HEK293 (cell line): Measurements from ENCODE around the gene ERCC5.

Experiments used
- CTCF ChIA-PET: fragments of 350-600 bp; formaldehyde crosslinking; extraction: SDS; loops from one replicate; lab custom pipeline; 2021; ENCODE audit warnings: antibody characterized with exemption; lab: Yijun Ruan, JAX
- POLR2A ChIA-PET: fragments of 300-600 bp; formaldehyde crosslinking; extraction: SDS; loops from one replicate; lab custom pipeline; 2020; ENCODE audit warnings: antibody characterized with exemption, inconsistent platforms; lab: Yijun Ruan, JAX
- H3K27ac ChIP-seq: fragments of 200-500 bp; sonication (Bioruptor generic); 2 replicates; pipeline ENCODE4 v1.5.1; 2014; ENCODE audit warnings: low read depth, low read length, control low read depth, inconsistent platforms; ENCODE audit errors: extremely low read depth
- H3K36me3 ChIP-seq, 2 experiments: fragments of 200-500 bp in 1 of 2; sonication (Bioruptor generic) in 1 of 2; 1 replicate in 1 of 2; 2 replicates in 1 of 2; pipeline ENCODE4 v1.5.1; 2014 to 2017; ENCODE audit warnings: inconsistent platforms in 2 of 2, low read length in 2 of 2; ENCODE audit not compliant: control insufficient read depth in 2 of 2, insufficient read depth in 1 of 2
- H3K4me1 ChIP-seq: fragments of 200-500 bp; sonication (Bioruptor generic); 2 replicates; pipeline ENCODE4 v1.5.1; 2014; ENCODE audit warnings: mild to moderate bottlenecking, low read length, inconsistent platforms; ENCODE audit not compliant: control insufficient read depth, insufficient read depth
- H3K4me3 ChIP-seq: 2 replicates; pipeline ENCODE4 v1.5.1; 2011; ENCODE audit warnings: low read depth, mild to moderate bottlenecking, control low read depth, low read length, moderate library complexity
- H3K9me3 ChIP-seq: fragments of 200-500 bp; sonication (Bioruptor generic); 2 replicates; pipeline ENCODE4 v1.5.1; 2014; ENCODE audit warnings: low read depth, low read length, inconsistent platforms; ENCODE audit not compliant: control insufficient read depth, insufficient read depth
- PRDM1 ChIP-seq: fragments of 450-650 bp; formaldehyde crosslinking; IDR thresholded peaks from 2 replicates; pipeline ENCODE4; 2016; ENCODE audit warnings: missing biosample characterization, missing genetic modification characterization
- RBAK ChIP-seq: fragments of 450-650 bp; formaldehyde crosslinking; IDR thresholded peaks from 2 replicates; pipeline ENCODE4 v1.5.1; 2016; ENCODE audit warnings: missing biosample characterization, missing genetic modification characterization
- ZBTB44 ChIP-seq: fragments of 450-650 bp; IDR thresholded peaks from 2 replicates; pipeline ENCODE4 v1.5.1; 2018; ENCODE audit warnings: missing biosample characterization, mild to moderate bottlenecking, missing genetic modification characterization
- ZNF157 ChIP-seq: fragments of 450-650 bp; formaldehyde crosslinking; IDR thresholded peaks from 2 replicates; pipeline ENCODE4 v1.5.1; 2016; ENCODE audit warnings: missing biosample characterization, missing genetic modification characterization
- ZNF2 ChIP-seq: fragments of 450-650 bp; formaldehyde crosslinking; IDR thresholded peaks from 2 replicates; pipeline ENCODE4 v1.5.1; 2016; ENCODE audit warnings: missing biosample characterization, missing genetic modification characterization
- ZNF221 ChIP-seq: fragments of 450-650 bp; formaldehyde crosslinking; IDR thresholded peaks from 2 replicates; pipeline ENCODE4 v1.5.1; 2017; ENCODE audit warnings: missing biosample characterization, missing genetic modification characterization, borderline replicate concordance
- ZNF280D ChIP-seq: fragments of 450-650 bp; formaldehyde crosslinking; IDR thresholded peaks from 2 replicates; pipeline ENCODE4 v1.5.1; 2016; ENCODE audit warnings: missing biosample characterization, missing genetic modification characterization
- ZNF366 ChIP-seq: fragments of 450-650 bp; formaldehyde crosslinking; conservative IDR thresholded peaks from 2 replicates; pipeline ENCODE4 v1.5.1; 2016; ENCODE audit warnings: missing biosample characterization, missing genetic modification characterization
- ZNF416 ChIP-seq: fragments of 450-650 bp; formaldehyde crosslinking; IDR thresholded peaks from 2 replicates; pipeline ENCODE4 v1.5.1; 2016; ENCODE audit warnings: missing biosample characterization, missing genetic modification characterization
- ZNF426 ChIP-seq: fragments of 450-650 bp; formaldehyde crosslinking; IDR thresholded peaks from 2 replicates; pipeline ENCODE4 v1.5.1; 2017; ENCODE audit warnings: missing biosample characterization, missing genetic modification characterization, mild to moderate bottlenecking, inconsistent platforms, moderate library complexity
- ZNF501 ChIP-seq: fragments of 450-650 bp; formaldehyde crosslinking; IDR thresholded peaks from 2 replicates; pipeline ENCODE4 v1.5.1; 2016; ENCODE audit warnings: missing biosample characterization, missing genetic modification characterization
- ZNF621 ChIP-seq: fragments of 450-650 bp; formaldehyde crosslinking; IDR thresholded peaks from 2 replicates; pipeline ENCODE4 v1.5.1; 2017; ENCODE audit warnings: missing biosample characterization, missing genetic modification characterization
- ZNF670 ChIP-seq: fragments of 450-650 bp; formaldehyde crosslinking; IDR thresholded peaks from 2 replicates; pipeline ENCODE4 v1.5.1; 2016; ENCODE audit warnings: missing biosample characterization, missing genetic modification characterization, low read depth
- TF ChIP-seq, protein P1 (sequence below): fragments of 450-650 bp; formaldehyde crosslinking; conservative IDR thresholded peaks from 2 replicates; pipeline ENCODE4 v1.5.1; 2016; ENCODE audit warnings: low read depth, missing biosample characterization, missing genetic modification characterization
- TF ChIP-seq, protein P2 (sequence below): fragments of 450-650 bp; formaldehyde crosslinking; IDR thresholded peaks from 2 replicates; pipeline ENCODE4 v1.5.1; 2017; ENCODE audit warnings: missing biosample characterization, missing genetic modification characterization
- TF ChIP-seq, protein P3 (sequence below): fragments of 450-650 bp; IDR thresholded peaks from 2 replicates; pipeline ENCODE4 v1.5.1; 2018; ENCODE audit warnings: missing biosample characterization, missing genetic modification characterization

ERCC5 gene

GRCh38 chr13:102914339-102914930 is 68.6 kb downstream of the ERCC5 start:
- CTCF ChIA-PET: interaction anchor here (0.5 to 1.7 kb wide), 2 partner anchors 44 to 1657 kb away, joined by 3 to 4 read pairs; no protein-coding TSS in a partner anchor
- H3K4me1 ChIP-seq: no peaks in the 10 kb centered on the region
- no peak overlapping the region for H3K4me3 ChIP-seq
- no peaks in the 10 kb centered on the region for H3K9me3 ChIP-seq
- POLR2A ChIA-PET: no interaction called here
- TF ChIP-seq ZNF670 (tag by site-specific recombination) (no peak), ZNF426 (tag by site-specific recombination) (no peak), ZNF2 (tag by site-specific recombination) (no peak), ZNF501 (tag by site-specific recombination) (no peak), ZNF416 (no peak)
- TF ChIP-seq, protein P1, sequence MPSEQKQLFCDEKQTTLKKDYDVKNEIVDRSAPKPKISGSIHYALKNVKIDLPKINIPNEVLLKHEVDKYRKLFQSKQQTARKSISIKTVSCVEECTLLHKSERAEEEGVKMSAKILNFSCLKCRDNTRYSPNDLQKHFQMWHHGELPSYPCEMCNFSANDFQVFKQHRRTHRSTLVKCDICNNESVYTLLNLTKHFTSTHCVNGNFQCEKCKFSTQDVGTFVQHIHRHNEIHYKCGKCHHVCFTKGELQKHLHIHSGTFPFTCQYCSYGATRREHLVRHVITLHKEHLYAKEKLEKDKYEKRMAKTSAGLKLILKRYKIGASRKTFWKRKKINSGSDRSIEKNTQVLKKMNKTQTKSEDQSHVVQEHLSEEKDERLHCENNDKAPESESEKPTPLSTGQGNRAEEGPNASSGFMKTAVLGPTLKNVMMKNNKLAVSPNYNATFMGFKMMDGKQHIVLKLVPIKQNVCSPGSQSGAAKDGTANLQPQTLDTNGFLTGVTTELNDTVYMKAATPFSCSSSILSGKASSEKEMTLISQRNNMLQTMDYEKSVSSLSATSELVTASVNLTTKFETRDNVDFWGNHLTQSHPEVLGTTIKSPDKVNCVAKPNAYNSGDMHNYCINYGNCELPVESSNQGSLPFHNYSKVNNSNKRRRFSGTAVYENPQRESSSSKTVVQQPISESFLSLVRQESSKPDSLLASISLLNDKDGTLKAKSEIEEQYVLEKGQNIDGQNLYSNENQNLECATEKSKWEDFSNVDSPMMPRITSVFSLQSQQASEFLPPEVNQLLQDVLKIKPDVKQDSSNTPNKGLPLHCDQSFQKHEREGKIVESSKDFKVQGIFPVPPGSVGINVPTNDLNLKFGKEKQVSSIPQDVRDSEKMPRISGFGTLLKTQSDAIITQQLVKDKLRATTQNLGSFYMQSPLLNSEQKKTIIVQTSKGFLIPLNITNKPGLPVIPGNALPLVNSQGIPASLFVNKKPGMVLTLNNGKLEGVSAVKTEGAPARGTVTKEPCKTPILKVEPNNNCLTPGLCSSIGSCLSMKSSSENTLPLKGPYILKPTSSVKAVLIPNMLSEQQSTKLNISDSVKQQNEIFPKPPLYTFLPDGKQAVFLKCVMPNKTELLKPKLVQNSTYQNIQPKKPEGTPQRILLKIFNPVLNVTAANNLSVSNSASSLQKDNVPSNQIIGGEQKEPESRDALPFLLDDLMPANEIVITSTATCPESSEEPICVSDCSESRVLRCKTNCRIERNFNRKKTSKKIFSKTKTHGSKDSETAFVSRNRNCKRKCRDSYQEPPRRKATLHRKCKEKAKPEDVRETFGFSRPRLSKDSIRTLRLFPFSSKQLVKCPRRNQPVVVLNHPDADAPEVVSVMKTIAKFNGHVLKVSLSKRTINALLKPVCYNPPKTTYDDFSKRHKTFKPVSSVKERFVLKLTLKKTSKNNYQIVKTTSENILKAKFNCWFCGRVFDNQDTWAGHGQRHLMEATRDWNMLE (tag by site-specific recombination): no peak
- TF ChIP-seq, protein P2, sequence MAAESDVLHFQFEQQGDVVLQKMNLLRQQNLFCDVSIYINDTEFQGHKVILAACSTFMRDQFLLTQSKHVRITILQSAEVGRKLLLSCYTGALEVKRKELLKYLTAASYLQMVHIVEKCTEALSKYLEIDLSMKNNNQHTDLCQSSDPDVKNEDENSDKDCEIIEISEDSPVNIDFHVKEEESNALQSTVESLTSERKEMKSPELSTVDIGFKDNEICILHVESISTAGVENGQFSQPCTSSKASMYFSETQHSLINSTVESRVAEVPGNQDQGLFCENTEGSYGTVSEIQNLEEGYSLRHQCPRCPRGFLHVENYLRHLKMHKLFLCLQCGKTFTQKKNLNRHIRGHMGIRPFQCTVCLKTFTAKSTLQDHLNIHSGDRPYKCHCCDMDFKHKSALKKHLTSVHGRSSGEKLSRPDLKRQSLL (tag by site-specific recombination): no peak
- H3K36me3 ChIP-seq: no peaks in the 10 kb centered on the region
- no peak overlapping the region for H3K27ac ChIP-seq

GRCh38 chr13:102915393-102915930 is 69.6 kb downstream of the ERCC5 start:
- no peaks in the 10 kb centered on the region for H3K36me3 ChIP-seq
- H3K4me1 ChIP-seq: no peaks in the 10 kb centered on the region
- CTCF ChIA-PET: interaction anchor here (0.6 to 1.8 kb wide), 7 partner anchors 11 to 225 kb away, joined by 3 to 8 read pairs (median 4); no protein-coding TSS in a partner anchor
- H3K9me3 ChIP-seq: no peaks in the 10 kb centered on the region
- POLR2A ChIA-PET: no interaction called here
- no peak overlapping the region for H3K4me3 ChIP-seq
- H3K27ac ChIP-seq: no peak overlapping the region
- TF ChIP-seq, protein P3, sequence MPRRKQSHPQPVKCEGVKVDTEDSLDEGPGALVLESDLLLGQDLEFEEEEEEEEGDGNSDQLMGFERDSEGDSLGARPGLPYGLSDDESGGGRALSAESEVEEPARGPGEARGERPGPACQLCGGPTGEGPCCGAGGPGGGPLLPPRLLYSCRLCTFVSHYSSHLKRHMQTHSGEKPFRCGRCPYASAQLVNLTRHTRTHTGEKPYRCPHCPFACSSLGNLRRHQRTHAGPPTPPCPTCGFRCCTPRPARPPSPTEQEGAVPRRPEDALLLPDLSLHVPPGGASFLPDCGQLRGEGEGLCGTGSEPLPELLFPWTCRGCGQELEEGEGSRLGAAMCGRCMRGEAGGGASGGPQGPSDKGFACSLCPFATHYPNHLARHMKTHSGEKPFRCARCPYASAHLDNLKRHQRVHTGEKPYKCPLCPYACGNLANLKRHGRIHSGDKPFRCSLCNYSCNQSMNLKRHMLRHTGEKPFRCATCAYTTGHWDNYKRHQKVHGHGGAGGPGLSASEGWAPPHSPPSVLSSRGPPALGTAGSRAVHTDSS (tag by site-specific recombination): no peak
- no peak for TF ChIP-seq ZNF621 (tag by site-specific recombination)
- no peak for TF ChIP-seq RBAK (tag by site-specific recombination)
- TF ChIP-seq ZNF157 (tag by site-specific recombination): no peak

DNA sequence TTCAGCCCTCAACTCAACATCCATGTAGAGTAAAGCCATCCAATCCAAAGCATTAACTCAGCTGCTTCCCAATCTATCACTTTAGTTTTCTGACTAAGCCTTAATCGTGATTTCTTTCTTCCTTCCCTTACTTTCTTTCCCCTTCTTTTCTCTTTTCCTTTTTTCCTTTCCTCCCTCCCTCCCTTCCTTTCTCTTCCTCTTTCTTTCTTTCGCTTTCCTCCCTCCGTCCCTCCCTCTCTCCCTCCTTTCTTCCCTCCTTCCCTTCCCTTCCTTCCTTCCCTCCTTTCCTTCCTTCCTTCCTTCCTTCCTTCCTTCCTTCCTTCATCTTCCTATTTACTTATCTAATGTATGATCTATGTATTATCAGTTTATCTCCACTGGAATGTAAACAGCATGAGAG is 71.2 kb downstream of the ERCC5 start:
- POLR2A ChIA-PET: no interaction called here
- no peak overlapping the region for H3K4me3 ChIP-seq
- CTCF ChIA-PET: no interaction called here
- no peaks in the 10 kb centered on the region for H3K4me1 ChIP-seq
- no peaks in the 10 kb centered on the region for H3K9me3 ChIP-seq
- TF ChIP-seq ZNF221 (tag by site-specific recombination) (no peak), ZNF280D (tag by site-specific recombination) (no peak), ZNF366 (peak; percentile 66; the same call in 1 of the 2 replicates), ZBTB44 (tag by site-specific recombination) (no peak), PRDM1 (tag by site-specific recombination) (peak; percentile 89)
- no peak overlapping the region for H3K27ac ChIP-seq
- H3K36me3 ChIP-seq: no peaks in the 10 kb centered on the region
